GM04504 (cell line): ENCODE measurements around the gene ADARB1.

Source experiments
- DNase-seq: peaks from one replicate; pipeline ENCODE4 v3.0.0-alpha.2; 2012; ENCODE audit warnings: low read depth

ADARB1 gene

GRCh38 chr21:45169682-45170081 lies 95.3 kb downstream of the ADARB1 start:
- DNase-seq, result no peak

GRCh38 chr21:45170987-45171386 lies 96.6 kb downstream of the ADARB1 start:
- DNase-seq, result no peak

- no peak for DNase-seq
Observed at GRCh38 chr21:45172420-45172819, 98.0 kb downstream of the ADARB1 start.

GRCh38 chr21:45175326-45176095 lies 101.1 kb downstream of the ADARB1 start:
- DNase-seq, result no peak

GRCh38 chr21:45176141-45176540 lies 101.8 kb downstream of the ADARB1 start:
- DNase-seq, result no peak

GRCh38 chr21:45177039-45177438 lies 102.7 kb downstream of the ADARB1 start:
- DNase-seq, result no peak

GRCh38 chr21:45178070-45178608 lies 103.8 kb downstream of the ADARB1 start:
- DNase-seq, result no peak

GRCh38 chr21:45178971-45179370 lies 104.6 kb downstream of the ADARB1 start:
- no peak for DNase-seq

GRCh38 chr21:45179568-45180245 lies 105.3 kb downstream of the ADARB1 start:
- DNase-seq, result no peak

- DNase-seq, result no peak
Observed at GRCh38 chr21:45180246-45180599, 105.8 kb downstream of the ADARB1 start.

GRCh38 chr21:45182958-45183357 lies 108.6 kb downstream of the ADARB1 start:
- no peak for DNase-seq

- DNase-seq, result no peak
Observed at GRCh38 chr21:45183852-45184251, 109.5 kb downstream of the ADARB1 start.

- no peak for DNase-seq
Observed at GRCh38 chr21:45184869-45185268, 110.5 kb downstream of the ADARB1 start.

GRCh38 chr21:45186709-45187108 lies 112.3 kb downstream of the ADARB1 start:
- no peak for DNase-seq

GRCh38 chr21:45187646-45188045 lies 113.3 kb downstream of the ADARB1 start:
- no peak for DNase-seq

GRCh38 chr21:45190013-45190412 lies 115.6 kb downstream of the ADARB1 start:
- DNase-seq, result no peak

- DNase-seq, result no peak
Observed at GRCh38 chr21:45192332-45192731, 118.0 kb downstream of the ADARB1 start.

- DNase-seq, result no peak
Observed at GRCh38 chr21:45196620-45197019, 122.2 kb downstream of the ADARB1 start.

- DNase-seq, result no peak
Observed at GRCh38 chr21:45199201-45199600, 124.8 kb downstream of the ADARB1 start.

- no peak for DNase-seq
Observed at GRCh38 chr21:45200031-45200430, 125.7 kb downstream of the ADARB1 start.

GRCh38 chr21:45200581-45201296 lies 126.4 kb downstream of the ADARB1 start:
- DNase-seq, result no peak

- DNase-seq, result no peak
Observed at GRCh38 chr21:45202344-45202743, 128.0 kb downstream of the ADARB1 start.

- no peak for DNase-seq
Observed at GRCh38 chr21:45202889-45203288, 128.5 kb downstream of the ADARB1 start.
